Skeletal muscle cell (primary cell): ENCODE results near the gene OR1A2.
"Not testable (repeated sequence)": the region's sequence is repeated elsewhere in the genome, so short reads cannot be mapped to it uniquely, and the experiment has no call there.

ENCODE experiments used
- DNase-seq: peaks from one replicate; pipeline ENCODE4 v3.0.0-alpha.2; 2010; ENCODE audit warnings: low read depth
- H3K4me3 ChIP-seq: 2 replicates; pipeline ENCODE4 v1.5.1; 2011; ENCODE audit warnings: low read depth, mild to moderate bottlenecking, control low read depth, low read length, moderate library complexity

The OR1A2 gene

GRCh38 chr17:3197219-3197618, at the start of gene OR1A2:
Gene OR1A2, plus strand, starts transcription at chr17:3197519. Its CDS starts 0 bp downstream, at chr17:3197519.
- DNase-seq, result no peak
- no peak within 1 kb of the TSS for H3K4me3 ChIP-seq

- DNase-seq, result no peak
These were observed 40.1 kb upstream of the OR1A2 start for GRCh38 chr17:3157218-3157617.

GRCh38 chr17:3167574-3167973, 29.7 kb upstream of the OR1A2 start:
- DNase-seq, result no peak
- no peak overlapping the region for H3K4me3 ChIP-seq

More at GRCh38 chr17:3157218-3157617, 40.1 kb upstream of the OR1A2 start:
- H3K4me3 ChIP-seq, result no peak overlapping the region

- no peak for DNase-seq
- no peak overlapping the region for H3K4me3 ChIP-seq
These were observed 7.4 kb upstream of the OR1A2 start for GRCh38 chr17:3189961-3190360.

- H3K4me3 ChIP-seq, result no peak within 1 kb of the TSS
- no peak for DNase-seq
These were observed 10.0 kb downstream of the OR1A2 start, which contains the start of gene OR1A1 for GRCh38 chr17:3207367-3207766. Gene OR1A1, plus strand, starts transcription at chr17:3207667. Its CDS starts 7,954 bp downstream, at chr17:3215621.

GRCh38 chr17:3208484-3208883, 11.2 kb downstream of the OR1A2 start:
- DNase-seq, result no peak
- no peak overlapping the region for H3K4me3 ChIP-seq

- no peak for DNase-seq
- H3K4me3 ChIP-seq, result no peak overlapping the region
These were observed 15.7 kb downstream of the OR1A2 start for GRCh38 chr17:3213001-3213400.

- no peak overlapping the region for H3K4me3 ChIP-seq
- no peak for DNase-seq
These were observed 16.3 kb downstream of the OR1A2 start for GRCh38 chr17:3213587-3213986.

GRCh38 chr17:3219978-3220377, 22.7 kb downstream of the OR1A2 start:
- H3K4me3 ChIP-seq, DNase-seq: not testable (repeated sequence)

GRCh38 chr17:3221850-3222249, 24.5 kb downstream of the OR1A2 start:
- no peak overlapping the region for H3K4me3 ChIP-seq
- no peak for DNase-seq

GRCh38 chr17:3222505-3222904, 25.2 kb downstream of the OR1A2 start:
- no peak for DNase-seq
- H3K4me3 ChIP-seq, result no peak overlapping the region

GRCh38 chr17:3224721-3225352, 27.5 kb downstream of the OR1A2 start:
- H3K4me3 ChIP-seq, DNase-seq: not testable (repeated sequence)

- not testable (repeated sequence) for H3K4me3 ChIP-seq, DNase-seq
These were observed 35.0 kb downstream of the OR1A2 start for GRCh38 chr17:3232300-3232699.

- not testable (repeated sequence) for DNase-seq, H3K4me3 ChIP-seq
These were observed 41.4 kb downstream of the OR1A2 start for GRCh38 chr17:3238685-3239084.

- not testable (repeated sequence) for H3K4me3 ChIP-seq, DNase-seq
These were observed 43.7 kb downstream of the OR1A2 start for GRCh38 chr17:3241044-3241443.

GRCh38 chr17:3244841-3245240, 47.5 kb downstream of the OR1A2 start:
- DNase-seq, result not testable (repeated sequence)

More at GRCh38 chr17:3244841-3245240, 47.5 kb downstream of the OR1A2 start:
- H3K4me3 ChIP-seq, result not testable (repeated sequence)
